Activated CD8-positive, alpha-beta memory T cell treated with anti-CD3 and anti-CD28 coated beads, Interleukin-2, amount 10 ng/mL, durations not matched to agents 7 days and 5 days (primary cell): ENCODE measurements around the gene NSG2. TPM values are rescaled to one million over a fixed set of nuclear protein-coding genes. Genes with fewer than 3 reads are reported as not detected.
"Not testable (repeated sequence)": the region's sequence is repeated elsewhere in the genome, so short reads cannot be mapped to it uniquely, and the experiment has no call there.

Experiments
- ATAC-seq: fragments of 150-1000 bp; cut with Tn5 transposase; one replicate; pipeline ENCODE4 v1.10.0; 2021; ENCODE audit warnings: moderate library complexity
- CTCF ChIA-PET: fragments of 350-600 bp; sonication (Branson Sonifier 250); formaldehyde crosslinking; loops from one replicate; lab custom pipeline; 2021; ENCODE audit warnings: antibody characterized with exemption; lab: Charles Lee
- DNase-seq: peaks from one replicate; pipeline ENCODE4 v3.0.0-alpha.2; 2020
- H3K27ac Mint-ChIP-seq: one replicate; pipeline ENCODE4 v1.8.0; 2021; ENCODE audit warnings: mild to moderate bottlenecking, mixed read lengths
- H3K27me3 Mint-ChIP-seq: one replicate; pipeline ENCODE4 v1.8.0; 2021; ENCODE audit warnings: mixed read lengths
- H3K36me3 Mint-ChIP-seq: one replicate; pipeline ENCODE4 v1.8.0; 2021; ENCODE audit warnings: mild to moderate bottlenecking, mixed read lengths
- H3K4me1 Mint-ChIP-seq: one replicate; pipeline ENCODE4 v1.8.0; 2021; ENCODE audit warnings: mixed read lengths
- H3K4me3 Mint-ChIP-seq: one replicate; pipeline ENCODE4 v1.8.0; 2021; ENCODE audit warnings: mild to moderate bottlenecking, moderate library complexity, mixed read lengths
- H3K9me3 Mint-ChIP-seq: one replicate; pipeline ENCODE4 v1.8.0; 2022; ENCODE audit warnings: low read depth, mixed read lengths
- total RNA-seq, 2 experiments: library from RNA; stranded (reverse); gene quantifications; one replicate each; pipeline ENCODE4 v1.2.3, GENCODE V29; 2021

NSG2 gene
- total RNA-seq, 2 experiments from 2014 or later = not detected

GRCh38 chr5:174098694-174099093 is 53.2 kb downstream of the NSG2 start:
- Mint-ChIP-seq H3K27me3 (no peaks in the 10 kb centered on the region), H3K27ac (no peak overlapping the region), H3K36me3 (no peaks in the 10 kb centered on the region), H3K4me1 (no peaks in the 10 kb centered on the region), H3K4me3 (no peak overlapping the region), H3K9me3 (no peaks in the 10 kb centered on the region)
- DNase-seq (no peak), ATAC-seq (no peak)
- CTCF ChIA-PET = no interaction called here

- CTCF ChIA-PET = no interaction called here
- H3K27ac Mint-ChIP-seq = no peak overlapping the region
- no peaks in the 10 kb centered on the region for H3K27me3 Mint-ChIP-seq
- no peak overlapping the region for H3K4me3 Mint-ChIP-seq
- DNase-seq (no peak), ATAC-seq (no peak)
- no peaks in the 10 kb centered on the region for H3K36me3 Mint-ChIP-seq
- no peaks in the 10 kb centered on the region for H3K4me1 Mint-ChIP-seq
- no peaks in the 10 kb centered on the region for H3K9me3 Mint-ChIP-seq
Observed at GRCh38 chr5:174100490-174100889, 55.0 kb downstream of the NSG2 start.

GRCh38 chr5:174101195-174101730 is 55.8 kb downstream of the NSG2 start:
- ATAC-seq (no peak), DNase-seq (no peak)
- no peak overlapping the region for H3K4me3 Mint-ChIP-seq
- H3K27ac Mint-ChIP-seq = no peak overlapping the region
- H3K4me1 Mint-ChIP-seq = no peaks in the 10 kb centered on the region
- no peaks in the 10 kb centered on the region for H3K36me3 Mint-ChIP-seq
- CTCF ChIA-PET = no interaction called here
- no peaks in the 10 kb centered on the region for H3K9me3 Mint-ChIP-seq
- H3K27me3 Mint-ChIP-seq = no peaks in the 10 kb centered on the region

GRCh38 chr5:174102574-174102973 is 57.1 kb downstream of the NSG2 start:
- CTCF ChIA-PET, ATAC-seq, H3K9me3 Mint-ChIP-seq, H3K27me3 Mint-ChIP-seq, H3K36me3 Mint-ChIP-seq, H3K4me3 Mint-ChIP-seq, DNase-seq, H3K27ac Mint-ChIP-seq, H3K4me1 Mint-ChIP-seq: not testable (repeated sequence)

GRCh38 chr5:174106997-174107655 is 61.6 kb downstream of the NSG2 start:
- Mint-ChIP-seq H3K27ac (no peak overlapping the region), H3K27me3 (no peaks in the 10 kb centered on the region), H3K9me3 (no peaks in the 10 kb centered on the region), H3K4me1 (no peaks in the 10 kb centered on the region), H3K36me3 (no peaks in the 10 kb centered on the region), H3K4me3 (no peak overlapping the region)
- CTCF ChIA-PET = no interaction called here
- no peak for ATAC-seq
- no peak for DNase-seq

- CTCF ChIA-PET = no interaction called here
- Mint-ChIP-seq H3K4me1 (no peaks in the 10 kb centered on the region), H3K9me3 (no peaks in the 10 kb centered on the region), H3K27ac (no peak overlapping the region), H3K36me3 (no peaks in the 10 kb centered on the region), H3K4me3 (no peak overlapping the region), H3K27me3 (no peaks in the 10 kb centered on the region)
- ATAC-seq (no peak), DNase-seq (no peak)
Observed at GRCh38 chr5:174108745-174109144, 63.2 kb downstream of the NSG2 start.

GRCh38 chr5:174109698-174110260 is 64.3 kb downstream of the NSG2 start:
- DNase-seq (no peak), ATAC-seq (no peak)
- H3K27ac Mint-ChIP-seq = no peak overlapping the region
- no peaks in the 10 kb centered on the region for H3K27me3 Mint-ChIP-seq
- CTCF ChIA-PET = no interaction called here
- no peak overlapping the region for H3K4me3 Mint-ChIP-seq
- H3K9me3 Mint-ChIP-seq = no peaks in the 10 kb centered on the region
- H3K36me3 Mint-ChIP-seq = no peaks in the 10 kb centered on the region
- no peaks in the 10 kb centered on the region for H3K4me1 Mint-ChIP-seq

DNA sequence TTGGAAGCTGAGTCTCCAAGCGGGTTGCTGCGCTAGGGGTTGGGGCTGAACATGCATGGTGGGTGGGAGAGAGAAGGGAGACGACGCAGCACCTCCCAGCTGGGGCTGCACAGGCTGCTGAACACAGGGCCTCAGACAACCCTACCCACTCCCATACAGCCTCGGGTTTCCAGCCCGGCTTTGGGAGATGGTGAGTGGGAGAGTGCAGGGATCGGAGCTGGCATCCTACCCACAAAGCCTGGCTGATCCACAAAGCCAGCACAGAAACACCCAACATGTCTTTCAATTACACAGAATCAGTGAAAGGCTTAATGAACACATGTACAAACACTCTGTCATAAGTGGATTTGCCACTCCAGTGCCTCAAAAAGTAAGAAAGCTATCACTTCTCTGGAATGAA is 64.8 kb downstream of the NSG2 start:
- Mint-ChIP-seq H3K27ac (no peak overlapping the region), H3K36me3 (no peaks in the 10 kb centered on the region), H3K9me3 (no peaks in the 10 kb centered on the region), H3K27me3 (no peaks in the 10 kb centered on the region), H3K4me1 (no peaks in the 10 kb centered on the region), H3K4me3 (no peak overlapping the region)
- no peak for ATAC-seq
- no peak for DNase-seq
- CTCF ChIA-PET = no interaction called here

GRCh38 chr5:174111287-174111973 is 65.9 kb downstream of the NSG2 start:
- Mint-ChIP-seq H3K36me3 (no peaks in the 10 kb centered on the region), H3K9me3 (no peaks in the 10 kb centered on the region), H3K4me1 (no peaks in the 10 kb centered on the region), H3K27me3 (no peaks in the 10 kb centered on the region), H3K27ac (no peak overlapping the region), H3K4me3 (no peak overlapping the region)
- CTCF ChIA-PET = no interaction called here
- DNase-seq = no peak
- no peak for ATAC-seq

GRCh38 chr5:174115226-174115625 is 69.7 kb downstream of the NSG2 start:
- CTCF ChIA-PET = no interaction called here
- Mint-ChIP-seq H3K36me3 (no peaks in the 10 kb centered on the region), H3K9me3 (no peaks in the 10 kb centered on the region), H3K4me1 (no peaks in the 10 kb centered on the region), H3K4me3 (no peak overlapping the region), H3K27ac (no peak overlapping the region), H3K27me3 (no peaks in the 10 kb centered on the region)
- DNase-seq = no peak
- ATAC-seq = no peak

GRCh38 chr5:174118823-174119467 is 73.4 kb downstream of the NSG2 start:
- Mint-ChIP-seq H3K9me3 (no peaks in the 10 kb centered on the region), H3K27me3 (no peaks in the 10 kb centered on the region), H3K4me3 (no peak overlapping the region), H3K36me3 (no peaks in the 10 kb centered on the region), H3K4me1 (no peaks in the 10 kb centered on the region), H3K27ac (no peak overlapping the region)
- ATAC-seq (no peak), DNase-seq (no peak)
- CTCF ChIA-PET = no interaction called here

DNA sequence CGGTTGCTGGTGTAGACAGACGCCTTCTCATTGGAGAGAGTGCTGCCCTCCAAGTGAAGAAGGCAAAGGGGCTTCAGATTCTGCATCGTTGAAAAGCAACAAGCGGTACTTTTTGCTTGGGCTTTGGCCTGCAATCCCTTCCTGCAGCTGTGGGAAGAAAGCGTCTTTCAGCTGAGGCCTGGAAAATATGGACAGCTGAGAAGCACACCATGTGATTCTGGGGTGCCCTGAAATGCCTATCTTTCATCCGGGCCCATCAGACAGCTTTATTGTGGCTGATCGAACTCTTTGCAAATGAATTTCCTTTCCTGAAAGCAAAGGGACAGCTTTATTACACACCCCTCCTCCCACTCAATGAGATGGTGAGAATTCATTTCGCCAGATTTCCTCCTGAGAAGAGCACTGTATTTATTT is 74.0 kb downstream of the NSG2 start:
- CTCF ChIA-PET = no interaction called here

GRCh38 chr5:174120401-174121005 is 75.0 kb downstream of the NSG2 start:
- Mint-ChIP-seq H3K36me3 (no peaks in the 10 kb centered on the region), H3K9me3 (peaks cover 4% of the 10 kb centered on the region), H3K27ac (no peak overlapping the region), H3K4me3 (no peak overlapping the region), H3K4me1 (no peaks in the 10 kb centered on the region), H3K27me3 (no peaks in the 10 kb centered on the region)
- ATAC-seq (no peak), DNase-seq (no peak)
- CTCF ChIA-PET = no interaction called here

More for the DNA sequence above, 74.0 kb downstream of the NSG2 start:
- H3K9me3 Mint-ChIP-seq = no peaks in the 10 kb centered on the region
- H3K36me3 Mint-ChIP-seq = no peaks in the 10 kb centered on the region
- no peak overlapping the region for H3K27ac Mint-ChIP-seq
- H3K4me1 Mint-ChIP-seq = no peaks in the 10 kb centered on the region
- H3K4me3 Mint-ChIP-seq = no peak overlapping the region
- no peaks in the 10 kb centered on the region for H3K27me3 Mint-ChIP-seq
- DNase-seq (no peak), ATAC-seq (no peak)
